ENCODE results near the gene GLS.

The GLS gene

GRCh38 chr2:190947711-190948251 lies 67.2 kb downstream of the GLS start:
- H3K4me3 ChIP-seq (replicated peaks; ENCODE audit: insufficient read depth, low read length), result no peak overlapping the region
- peak in 1 of 2 experiments; percentile 23 for DNase-seq (ENCODE audit: low read depth in 1 of 2, low spot score in 1 of 2)
- TF ChIP-seq GABPA (IDR thresholded peaks at IDR 0.05; ENCODE audit: low read depth), result no peak
- no peak for TF ChIP-seq CTCF (IDR thresholded peaks at IDR 0.05; ENCODE audit: insufficient read depth, low read length)
- TF ChIP-seq POLR2AphosphoS5 (IDR thresholded peaks at IDR 0.05; ENCODE audit: low read depth), result no peak
- no peak for TF ChIP-seq SPI1 (IDR thresholded peaks at IDR 0.05; ENCODE audit: borderline replicate concordance, low read depth)
- TF ChIP-seq REST (IDR thresholded peaks at IDR 0.05; ENCODE audit: insufficient replicate concordance, low read depth), result no peak
- no peak overlapping the region for H3K27ac ChIP-seq (replicated peaks)
- no peaks in the 10 kb centered on the region for H3K27me3 ChIP-seq (ENCODE audit: insufficient read depth, poor library complexity, severe bottlenecking)

- Histone ChIP-seq H3K27me3 (ENCODE audit: insufficient read depth, poor library complexity, severe bottlenecking) (no peaks in the 10 kb centered on the region), H3K4me3 (replicated peaks; ENCODE audit: insufficient read depth, low read length) (no peak overlapping the region), H3K27ac (replicated peaks) (no peak overlapping the region)
- TF ChIP-seq POLR2AphosphoS5 (IDR thresholded peaks at IDR 0.05; ENCODE audit: low read depth), result no peak
- no peak for TF ChIP-seq REST (IDR thresholded peaks at IDR 0.05; ENCODE audit: insufficient replicate concordance, low read depth)
- TF ChIP-seq CTCF (IDR thresholded peaks at IDR 0.05; ENCODE audit: insufficient read depth, low read length), result no peak
- TF ChIP-seq GABPA (IDR thresholded peaks at IDR 0.05; ENCODE audit: low read depth), result no peak
- TF ChIP-seq SPI1 (IDR thresholded peaks at IDR 0.05; ENCODE audit: borderline replicate concordance, low read depth), result no peak
- DNase-seq (ENCODE audit: low read depth in 1 of 2, low spot score in 1 of 2), result no peak
Observed at GRCh38 chr2:190948671-190949070, 68.0 kb downstream of the GLS start.

GRCh38 chr2:190950566-190950991 lies 70.0 kb downstream of the GLS start:
- no peak for DNase-seq (ENCODE audit: low read depth in 1 of 2, low spot score in 1 of 2)
- Histone ChIP-seq H3K4me3 (replicated peaks; ENCODE audit: insufficient read depth, low read length) (no peak overlapping the region), H3K27ac (replicated peaks) (no peak overlapping the region), H3K27me3 (ENCODE audit: insufficient read depth, poor library complexity, severe bottlenecking) (no peaks in the 10 kb centered on the region)
- TF ChIP-seq POLR2AphosphoS5 (IDR thresholded peaks at IDR 0.05; ENCODE audit: low read depth) (no peak), GABPA (IDR thresholded peaks at IDR 0.05; ENCODE audit: low read depth) (no peak), SPI1 (IDR thresholded peaks at IDR 0.05; ENCODE audit: borderline replicate concordance, low read depth) (no peak), REST (IDR thresholded peaks at IDR 0.05; ENCODE audit: insufficient replicate concordance, low read depth) (no peak), CTCF (IDR thresholded peaks at IDR 0.05; ENCODE audit: insufficient read depth, low read length) (no peak)
